K562 (cell line): ENCODE measurements around the gene GNAI1. TPM values are rescaled to one million over a fixed set of nuclear protein-coding genes. Genes with fewer than 3 reads are reported as not detected.

Source experiments
- ATAC-seq: fragments of 200-7000 bp; cut with Tn5 transposase; 3 replicates; pipeline ENCODE4 v1.9.1; 2020; ENCODE audit warnings: moderate library complexity
- BruUV-seq: library from RNA; stranded (reverse); fragments of 400-500 nt; replicated peaks from 2 replicates; lab custom pipeline; 2021; lab: Mats Ljungman, UMichigan
- CTCF ChIA-PET: fragments of 300-600 bp; formaldehyde crosslinking; extraction: SDS; loops from one replicate; lab custom pipeline; 2021; ENCODE audit warnings: low intra/inter-chr PET ratio; lab: Yijun Ruan, JAX
- POLR2A ChIA-PET: fragments of 300-600, 350-650 bp; sonication (Branson Sonifier 250); formaldehyde crosslinking; extraction: SDS; loops from one replicate; lab custom pipeline; 2021; ENCODE audit warnings: antibody characterized with exemption, inconsistent platforms; lab: Yijun Ruan, JAX
- DNase-seq, 4 experiments: peaks; one replicate each; pipeline versions ENCODE4 v3.0.0 to v3.0.0-alpha.2; 2011 to 2018; ENCODE audit warnings: low spot score in 3 of 4, mixed read lengths in 3 of 4; ENCODE audit errors: extremely low read depth in 1 of 4
- FAIRE-seq: peaks from 2 replicates; lab custom pipeline; 2011; peaks lifted over from hg19 to GRCh38; lab: Jason Lieb, UNC
- H2AFZ ChIP-seq: 2 replicates; pipeline ENCODE4 v1.6.0; 2011; ENCODE audit warnings: low read depth, low read length, control low read depth, inconsistent platforms
- H3K27ac ChIP-seq: fragments of 200-600 bp; 3 replicates; pipeline ENCODE4 v1.8.0; 2011; ENCODE audit warnings: low read depth, mild to moderate bottlenecking, control low read depth, inconsistent platforms, low read length, moderate library complexity, mixed read lengths; ENCODE audit errors: extremely low read depth
- H3K27me3 ChIP-seq, 2 experiments: fragments of 300-600 bp in 1 of 2; 2 replicates in 1 of 2; 3 replicates in 1 of 2; pipeline versions ENCODE4 v1.6.0 to v1.8.0; 2011; ENCODE audit warnings: inconsistent platforms in 2 of 2, low read length in 2 of 2, mild to moderate bottlenecking in 1 of 2, mixed read lengths in 1 of 2, moderate library complexity in 1 of 2; ENCODE audit not compliant: control insufficient read depth in 2 of 2, insufficient read depth in 2 of 2
- H3K36me3 ChIP-seq: fragments of 300-600 bp; 3 replicates; pipeline ENCODE4 v1.8.0; 2011; ENCODE audit warnings: mild to moderate bottlenecking, low read length, inconsistent platforms; ENCODE audit not compliant: control insufficient read depth, insufficient read depth
- H3K4me1 ChIP-seq, 2 experiments: fragments of 200-600 bp in 1 of 2; replicated peaks in 1 of 2; 2 replicates in 1 of 2; 3 replicates in 1 of 2; pipeline versions ENCODE4 v1.5.1 to v1.8.0; 2011; ENCODE audit warnings: inconsistent platforms in 2 of 2, low read length in 2 of 2, mild to moderate bottlenecking in 1 of 2, mixed read lengths in 1 of 2, moderate library complexity in 1 of 2; ENCODE audit not compliant: control insufficient read depth in 2 of 2, insufficient read depth in 2 of 2
- H3K4me2 ChIP-seq: 2 replicates; pipeline ENCODE4 v1.6.1; 2011; ENCODE audit warnings: low read length, control low read depth, inconsistent platforms, mixed read lengths; ENCODE audit not compliant: insufficient read depth
- H3K4me3 ChIP-seq: fragments of 200-600 bp; sonication (generic), shearing (Covaris generic); 2 replicates; pipeline ENCODE4 v1.5.1; 2016; ENCODE audit warnings: control low read depth, inconsistent platforms
- H3K79me2 ChIP-seq: fragments of 200-600 bp; 3 replicates; pipeline ENCODE4 v1.8.0; 2011; ENCODE audit warnings: low read length, inconsistent platforms; ENCODE audit not compliant: control insufficient read depth, insufficient read depth
- H3K9ac ChIP-seq, 2 experiments: 2 replicates each; pipeline versions ENCODE4 v1.6.0 to v1.6.1; 2011; ENCODE audit warnings: low read depth in 2 of 2, low read length in 2 of 2, control low read depth in 1 of 2, inconsistent platforms in 1 of 2, mild to moderate bottlenecking in 1 of 2, mixed read lengths in 1 of 2; ENCODE audit not compliant: insufficient read depth in 1 of 2
- H3K9me1 ChIP-seq: one replicate; pipeline ENCODE4 v1.6.0; 2011; ENCODE audit warnings: inconsistent platforms, mild to moderate bottlenecking, low read length, moderate library complexity; ENCODE audit not compliant: control insufficient read depth, insufficient read depth
- H3K9me3 ChIP-seq: replicated peaks from 2 replicates; pipeline ENCODE4 v1.5.1; 2011; ENCODE audit warnings: low read depth, low read length, inconsistent platforms; ENCODE audit not compliant: control insufficient read depth, insufficient read depth
- H4K20me1 ChIP-seq: replicated peaks from 2 replicates; pipeline ENCODE4 v1.6.1; 2011; ENCODE audit warnings: low read length, inconsistent platforms, mixed read lengths; ENCODE audit not compliant: control insufficient read depth, insufficient read depth
- SOX6 ChIP-seq: fragments of 450-650 bp; IDR thresholded peaks from 2 replicates; pipeline ENCODE4 v1.6.1; 2014; ENCODE audit warnings: mild to moderate bottlenecking
- WGBS: fragments of 100-300 bp; shearing (Covaris generic); methylation state at CpG from one replicate; pipeline ENCODE4 v1.1.6; 2016; ENCODE audit warnings: low coverage, mixed read lengths; ENCODE audit not compliant: insufficient coverage; ENCODE audit errors: missing lambda C conversion rate; 5-methylcytosine and 5-hydroxymethylcytosine counted together
- in situ Hi-C: fragments of 300-500 bp; cut with MboI; formaldehyde crosslinking; loops from 4 replicates; pipeline ENCODE4 v1.15.0; 2018; ENCODE audit warnings: inconsistent platforms, mixed read lengths
- intact Hi-C: fragments of 100-400 bp; cut with micrococcal nuclease; formaldehyde crosslinking; loops from 2 replicates; pipeline ENCODE4 v1.14.2; 2022
- polyA plus RNA-seq, 8 experiments: library from polyadenylated mRNA; depleted of rRNA in 4 of 8; stranded (reverse) in 5 of 8; unstranded in 3 of 8; fragments of >200 nt; fragmentation: Nextera tagmentation in 2 of 8; fragmentation: Illumina TruSeq in 1 of 8; extraction: Ambion mirVana in 2 of 8; extraction: Trizol in 1 of 8; gene quantifications; 2 replicates each; pipeline versions ENCODE4 v1.2.1 to v1.2.3, GENCODE V29; 2011 to 2014; ENCODE audit warnings: inconsistent platforms in 1 of 8, missing spikeins in 1 of 8
- total RNA-seq, 7 experiments: library from RNA; depleted of rRNA in 6 of 7; stranded (reverse); fragments of >200 nt in 6 of 7; fragmentation: Illumina TruSeq in 2 of 7; extraction: Trizol in 2 of 7; gene quantifications; 2 replicates each; pipeline versions ENCODE4 v1.2.1 to v1.2.3, GENCODE V29; 2011 to 2021; ENCODE audit warnings: low replicate concordance in 1 of 7
- TF ChIP-seq, protein P1 (sequence below): fragments of 250-450 bp; sonication (Bioruptor Pico); IDR thresholded peaks from 2 replicates; pipeline ENCODE4 v1.5.0; 2021; ENCODE audit warnings: mild to moderate bottlenecking, borderline replicate concordance
- TF ChIP-seq, protein P2 (sequence below): sonication (generic); formaldehyde crosslinking; IDR thresholded peaks from 2 replicates; pipeline ENCODE4 v1.8.0; 2022; ENCODE audit warnings: missing genetic modification reagents, mild to moderate bottlenecking, moderate library complexity, borderline replicate concordance

GNAI1 gene
- total and polyA plus RNA-seq, 9 of the 15 experiments (the other 6 are each of a cell fraction or from before 2014, with no cell fraction given) = 0.03 to 0.13 (median 0.08) TPM; not detected in 6

DNA sequence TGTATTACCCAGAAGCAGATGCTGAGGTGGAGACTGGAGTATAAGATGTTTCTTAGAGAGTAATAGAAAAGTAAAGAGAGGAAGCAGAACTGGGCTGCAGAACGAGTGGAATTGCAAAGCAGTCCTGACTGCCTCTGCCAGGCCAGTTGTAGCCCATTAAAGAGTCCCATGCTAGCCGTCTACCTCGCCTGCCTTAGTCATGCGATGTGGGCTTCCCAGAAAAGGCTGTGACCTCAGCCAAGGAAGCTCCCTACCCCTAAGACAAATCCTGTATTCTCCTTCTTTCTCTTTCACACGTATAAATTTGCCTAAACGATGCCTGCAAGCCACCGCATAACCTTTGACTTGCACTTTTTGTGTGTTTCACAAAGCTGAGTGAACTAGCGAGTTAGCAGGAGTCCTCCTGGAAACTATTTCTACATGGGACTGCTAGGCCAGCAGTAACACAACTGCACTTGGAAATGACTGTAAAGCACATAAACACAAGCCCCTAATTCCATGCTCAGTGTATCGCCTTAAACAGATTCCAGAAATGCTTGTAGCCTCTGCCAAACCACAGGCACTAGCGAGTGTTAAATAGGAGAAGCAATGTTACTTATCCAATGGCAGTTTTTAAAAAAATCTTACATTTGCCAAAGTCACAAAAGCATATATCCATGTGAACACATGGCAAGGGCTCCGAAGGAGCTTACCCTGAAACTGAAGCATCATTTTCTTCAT lies 47.4 kb upstream of the GNAI1 start:
- ChIA-PET CTCF (no interaction called here), POLR2A (no interaction called here)
- intact Hi-C loops = no loop called here
- Histone ChIP-seq H3K27me3 (no peaks in the 10 kb centered on the region), H3K4me3 (no peak overlapping the region), H3K9ac (no peak overlapping the region), H3K4me1 (no peaks in the 10 kb centered on the region), H3K9me1 (no peaks in the 10 kb centered on the region), H3K79me2 (no peaks in the 10 kb centered on the region), H3K4me2 (no peak overlapping the region), H3K27ac (no peak overlapping the region), H3K36me3 (no peaks in the 10 kb centered on the region), H4K20me1 (no peaks in the 10 kb centered on the region), H3K9me3 (0 out of 2 replicates have a peak, but pooled peaks cover 2% of the 10 kb centered on the region), H2AFZ (no peak overlapping the region)
- under 1% methylated on average over 11 of the region's 11 CpGs for WGBS
- no TSS peak for BruUV-seq
- TF ChIP-seq, protein P1, sequence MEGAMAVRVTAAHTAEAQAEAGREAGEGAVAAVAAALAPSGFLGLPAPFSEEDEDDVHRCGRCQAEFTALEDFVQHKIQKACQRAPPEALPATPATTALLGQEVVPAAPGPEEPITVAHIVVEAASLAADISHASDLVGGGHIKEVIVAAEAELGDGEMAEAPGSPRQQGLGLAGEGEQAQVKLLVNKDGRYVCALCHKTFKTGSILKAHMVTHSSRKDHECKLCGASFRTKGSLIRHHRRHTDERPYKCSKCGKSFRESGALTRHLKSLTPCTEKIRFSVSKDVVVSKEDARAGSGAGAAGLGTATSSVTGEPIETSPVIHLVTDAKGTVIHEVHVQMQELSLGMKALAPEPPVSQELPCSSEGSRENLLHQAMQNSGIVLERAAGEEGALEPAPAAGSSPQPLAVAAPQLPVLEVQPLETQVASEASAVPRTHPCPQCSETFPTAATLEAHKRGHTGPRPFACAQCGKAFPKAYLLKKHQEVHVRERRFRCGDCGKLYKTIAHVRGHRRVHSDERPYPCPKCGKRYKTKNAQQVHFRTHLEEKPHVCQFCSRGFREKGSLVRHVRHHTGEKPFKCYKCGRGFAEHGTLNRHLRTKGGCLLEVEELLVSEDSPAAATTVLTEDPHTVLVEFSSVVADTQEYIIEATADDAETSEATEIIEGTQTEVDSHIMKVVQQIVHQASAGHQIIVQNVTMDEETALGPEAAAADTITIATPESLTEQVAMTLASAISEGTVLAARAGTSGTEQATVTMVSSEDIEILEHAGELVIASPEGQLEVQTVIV (CRISPR knock-in tag) = no peak
- TF ChIP-seq, protein P2, sequence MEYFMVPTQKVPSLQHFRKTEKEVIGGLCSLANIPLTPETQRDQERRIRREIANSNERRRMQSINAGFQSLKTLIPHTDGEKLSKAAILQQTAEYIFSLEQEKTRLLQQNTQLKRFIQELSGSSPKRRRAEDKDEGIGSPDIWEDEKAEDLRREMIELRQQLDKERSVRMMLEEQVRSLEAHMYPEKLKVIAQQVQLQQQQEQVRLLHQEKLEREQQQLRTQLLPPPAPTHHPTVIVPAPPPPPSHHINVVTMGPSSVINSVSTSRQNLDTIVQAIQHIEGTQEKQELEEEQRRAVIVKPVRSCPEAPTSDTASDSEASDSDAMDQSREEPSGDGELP (CRISPR knock-in tag) = no peak
- TF ChIP-seq SOX6 = no peak
- in situ Hi-C loops = no loop called here
- no peak for ATAC-seq
- no peak for FAIRE-seq
- DNase-seq = no peak
